ENCODE data around the gene STAB2. TPM values are rescaled to one million over a fixed set of nuclear protein-coding genes. Genes with fewer than 3 reads are reported as not detected.

The STAB2 gene
- total and polyA plus RNA-seq, 2 donors (not counting 1 experiment from before 2014, with no cell fraction given) = not detected

- intact Hi-C loops (cut with micrococcal nuclease) = no loop called here
- no peak for DNase-seq
- Mint-ChIP-seq H3K9me3 (ENCODE audit: insufficient read depth) (no peaks in the 10 kb centered on the region), H3K4me3 (no peak overlapping the region), H3K27me3 (no peaks in the 10 kb centered on the region), H3K4me1 (no peaks in the 10 kb centered on the region), H3K27ac (no peak overlapping the region)
- Histone ChIP-seq H3K27ac (ENCODE audit: low read length in 2 of 2) (no peak overlapping the region), H3K4me3 (ENCODE audit: control extremely low read depth in 1 of 5, extremely low read depth in 1 of 5, insufficient read depth in 1 of 5, low read depth in 2 of 5, low read length in 4 of 5) (no peak overlapping the region), H3K79me2 (ENCODE audit: control insufficient read depth, insufficient read depth, low read length) (no peaks in the 10 kb centered on the region), H3K36me3 (replicated peaks in 1 of 2; ENCODE audit: control extremely low read depth in 1 of 2, control insufficient read depth in 1 of 2, extremely low read depth in 1 of 2, insufficient read depth in 2 of 2, low read length in 1 of 2) (no peaks in the 10 kb centered on the region), H3K9me3 (ENCODE audit: control extremely low read depth in 1 of 3, control insufficient read depth in 2 of 3, insufficient read depth in 1 of 3, low read length in 2 of 3) (no peaks in the 10 kb centered on the region), H3K4me2 (replicated peaks; ENCODE audit: low read depth, low read length, poor library complexity, severe bottlenecking) (no peak overlapping the region), H2AFZ (ENCODE audit: insufficient read depth, low read depth, low read length, poor library complexity, severe bottlenecking) (no peak overlapping the region), H3K9ac (ENCODE audit: low read length) (no peak overlapping the region), H3K4me1 (ENCODE audit: control insufficient read depth in 2 of 2, insufficient read depth in 2 of 2, low read length in 2 of 2) (no peaks in the 10 kb centered on the region), H4K20me1 (ENCODE audit: control insufficient read depth, insufficient read depth, low read length, poor library complexity, severe bottlenecking) (no peaks in the 10 kb centered on the region), H3K27me3 (replicated peaks in 1 of 4; ENCODE audit: control extremely low read depth in 1 of 4, control insufficient read depth in 3 of 4, insufficient read depth in 4 of 4, low read length in 3 of 4) (no peaks in the 10 kb centered on the region)
- POLR2A ChIA-PET = no interaction called here
- CTCF ChIA-PET = interaction anchor here (4.5 kb wide), 1 partner anchor 592 kb away, joined by 21 read pairs; no protein-coding TSS in a partner anchor
- TF ChIP-seq, protein P1, sequence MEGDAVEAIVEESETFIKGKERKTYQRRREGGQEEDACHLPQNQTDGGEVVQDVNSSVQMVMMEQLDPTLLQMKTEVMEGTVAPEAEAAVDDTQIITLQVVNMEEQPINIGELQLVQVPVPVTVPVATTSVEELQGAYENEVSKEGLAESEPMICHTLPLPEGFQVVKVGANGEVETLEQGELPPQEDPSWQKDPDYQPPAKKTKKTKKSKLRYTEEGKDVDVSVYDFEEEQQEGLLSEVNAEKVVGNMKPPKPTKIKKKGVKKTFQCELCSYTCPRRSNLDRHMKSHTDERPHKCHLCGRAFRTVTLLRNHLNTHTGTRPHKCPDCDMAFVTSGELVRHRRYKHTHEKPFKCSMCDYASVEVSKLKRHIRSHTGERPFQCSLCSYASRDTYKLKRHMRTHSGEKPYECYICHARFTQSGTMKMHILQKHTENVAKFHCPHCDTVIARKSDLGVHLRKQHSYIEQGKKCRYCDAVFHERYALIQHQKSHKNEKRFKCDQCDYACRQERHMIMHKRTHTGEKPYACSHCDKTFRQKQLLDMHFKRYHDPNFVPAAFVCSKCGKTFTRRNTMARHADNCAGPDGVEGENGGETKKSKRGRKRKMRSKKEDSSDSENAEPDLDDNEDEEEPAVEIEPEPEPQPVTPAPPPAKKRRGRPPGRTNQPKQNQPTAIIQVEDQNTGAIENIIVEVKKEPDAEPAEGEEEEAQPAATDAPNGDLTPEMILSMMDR (IDR thresholded peaks at IDR 0.05) = no peak
- TF ChIP-seq EZH2 (IDR thresholded peaks at IDR 0.05; ENCODE audit: borderline replicate concordance, insufficient read depth, low read depth, low read length, poor library complexity, severe bottlenecking) = no peak
- WGBS (ENCODE audit: insufficient coverage) = no CpG with 5 or more reads among the region's 3 CpGs
- ATAC-seq (ENCODE audit: low read depth) = no peak
These were observed 46.8 kb upstream of the STAB2 start for GRCh38 chr12:103540319-103540718.

- intact Hi-C loops (cut with micrococcal nuclease) = no loop called here
- Mint-ChIP-seq H3K27ac (no peak overlapping the region), H3K4me3 (no peak overlapping the region), H3K9me3 (ENCODE audit: insufficient read depth) (no peaks in the 10 kb centered on the region), H3K27me3 (no peaks in the 10 kb centered on the region), H3K4me1 (no peaks in the 10 kb centered on the region)
- H3K9ac ChIP-seq (ENCODE audit: low read length) = no peak overlapping the region
- no peaks in the 10 kb centered on the region for H3K9me3 ChIP-seq (ENCODE audit: control extremely low read depth in 1 of 3, control insufficient read depth in 2 of 3, insufficient read depth in 1 of 3, low read length in 2 of 3)
- H3K27me3 ChIP-seq (replicated peaks in 1 of 4; ENCODE audit: control extremely low read depth in 1 of 4, control insufficient read depth in 3 of 4, insufficient read depth in 4 of 4, low read length in 3 of 4) = no peaks in the 10 kb centered on the region
- ChIA-PET CTCF (interaction anchor here (1.2 to 4.5 kb wide), 5 partner anchors 11 to 659 kb away, joined by 3 to 21 read pairs (median 4); no protein-coding TSS in a partner anchor), POLR2A (no interaction called here)
- TF ChIP-seq, protein P1 (IDR thresholded peaks at IDR 0.05) = no peak
- no peak for TF ChIP-seq EZH2 (IDR thresholded peaks at IDR 0.05; ENCODE audit: borderline replicate concordance, insufficient read depth, low read depth, low read length, poor library complexity, severe bottlenecking)
- ATAC-seq (ENCODE audit: low read depth) (no peak), DNase-seq (no peak)
- no peak overlapping the region for H3K4me2 ChIP-seq (replicated peaks; ENCODE audit: low read depth, low read length, poor library complexity, severe bottlenecking)
- no peaks in the 10 kb centered on the region for H4K20me1 ChIP-seq (ENCODE audit: control insufficient read depth, insufficient read depth, low read length, poor library complexity, severe bottlenecking)
- no peaks in the 10 kb centered on the region for H3K4me1 ChIP-seq (ENCODE audit: control insufficient read depth in 2 of 2, insufficient read depth in 2 of 2, low read length in 2 of 2)
- 93% methylated on average over 2 of the region's 3 CpGs for WGBS (ENCODE audit: insufficient coverage)
- no peaks in the 10 kb centered on the region for H3K36me3 ChIP-seq (replicated peaks in 1 of 2; ENCODE audit: control extremely low read depth in 1 of 2, control insufficient read depth in 1 of 2, extremely low read depth in 1 of 2, insufficient read depth in 2 of 2, low read length in 1 of 2)
- no peak overlapping the region for H3K27ac ChIP-seq (ENCODE audit: low read length in 2 of 2)
- no peak overlapping the region for H3K4me3 ChIP-seq (ENCODE audit: control extremely low read depth in 1 of 5, extremely low read depth in 1 of 5, insufficient read depth in 1 of 5, low read depth in 2 of 5, low read length in 4 of 5)
- no peak overlapping the region for H2AFZ ChIP-seq (ENCODE audit: insufficient read depth, low read depth, low read length, poor library complexity, severe bottlenecking)
- H3K79me2 ChIP-seq (ENCODE audit: control insufficient read depth, insufficient read depth, low read length) = no peaks in the 10 kb centered on the region
These were observed 45.0 kb upstream of the STAB2 start for GRCh38 chr12:103542078-103542477.
